ENCODE data around the gene CPPED1.

- TF ChIP-seq CTCF (IDR thresholded peaks at IDR 0.05; ENCODE audit: low read depth, low read length) = no peak
- TF ChIP-seq POLR2A (IDR thresholded peaks at IDR 0.05; ENCODE audit: extremely low read depth, insufficient read length) = no peak
Measured at GRCh38 chr16:12724226-12724625, 79.5 kb downstream of the CPPED1 start.
